Activated CD4-positive, CD25-positive, alpha-beta regulatory T cell (primary cell): ENCODE data around the gene PALD1.

Experiments used
- DNase-seq, 4 experiments: peaks; one replicate each; lab custom pipeline; 2025; lab: John Stamatoyannopoulos, UW

The PALD1 gene

DNA sequence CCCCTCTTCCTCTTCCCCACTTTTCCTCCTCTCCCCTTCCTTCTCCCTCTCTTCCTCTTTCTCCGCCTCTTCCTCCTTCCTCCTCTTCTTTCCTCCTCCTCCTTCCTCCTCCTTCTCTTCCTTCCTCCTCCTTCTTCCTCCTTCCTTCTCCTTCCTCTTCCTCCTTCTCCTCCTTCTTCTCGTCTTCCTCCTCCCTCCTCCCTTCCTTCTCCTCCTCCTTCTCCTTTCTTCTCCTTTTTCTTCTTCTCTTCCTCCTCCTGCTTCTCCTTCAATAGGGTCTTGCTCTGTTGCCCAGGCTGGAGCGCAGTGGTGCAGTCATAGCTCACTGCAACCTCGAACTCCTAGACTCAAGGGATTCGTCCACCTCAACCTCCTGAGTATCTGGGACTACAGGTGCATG lies 56.9 kb downstream of the PALD1 start:
- no peak for DNase-seq

- DNase-seq, result no peak
Measured at GRCh38 chr10:70536196-70536861, 57.8 kb downstream of the PALD1 start.

GRCh38 chr10:70537398-70538194 lies 59.0 kb downstream of the PALD1 start:
- no peak for DNase-seq

DNA sequence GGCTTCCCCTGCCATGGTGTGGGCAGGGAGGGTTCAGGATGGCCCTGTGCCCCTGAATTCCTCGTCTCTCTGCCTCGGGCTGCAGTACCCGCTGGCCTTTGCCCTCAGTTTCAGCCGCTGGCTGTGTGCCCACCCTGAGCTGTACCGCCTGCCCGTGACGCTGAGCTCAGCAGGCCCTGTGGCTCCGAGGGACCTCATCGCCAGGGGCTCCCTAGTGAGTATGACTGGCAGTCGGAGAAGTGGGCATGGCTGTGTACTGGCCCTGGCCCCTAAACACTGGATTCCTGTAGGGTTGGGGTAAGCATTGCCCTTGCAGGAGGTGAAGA lies 59.6 kb downstream of the PALD1 start:
- DNase-seq, result no peak

- no peak for DNase-seq
Measured at GRCh38 chr10:70538731-70539338, 60.3 kb downstream of the PALD1 start.

GRCh38 chr10:70539471-70539870 lies 60.9 kb downstream of the PALD1 start:
- no peak for DNase-seq

DNA sequence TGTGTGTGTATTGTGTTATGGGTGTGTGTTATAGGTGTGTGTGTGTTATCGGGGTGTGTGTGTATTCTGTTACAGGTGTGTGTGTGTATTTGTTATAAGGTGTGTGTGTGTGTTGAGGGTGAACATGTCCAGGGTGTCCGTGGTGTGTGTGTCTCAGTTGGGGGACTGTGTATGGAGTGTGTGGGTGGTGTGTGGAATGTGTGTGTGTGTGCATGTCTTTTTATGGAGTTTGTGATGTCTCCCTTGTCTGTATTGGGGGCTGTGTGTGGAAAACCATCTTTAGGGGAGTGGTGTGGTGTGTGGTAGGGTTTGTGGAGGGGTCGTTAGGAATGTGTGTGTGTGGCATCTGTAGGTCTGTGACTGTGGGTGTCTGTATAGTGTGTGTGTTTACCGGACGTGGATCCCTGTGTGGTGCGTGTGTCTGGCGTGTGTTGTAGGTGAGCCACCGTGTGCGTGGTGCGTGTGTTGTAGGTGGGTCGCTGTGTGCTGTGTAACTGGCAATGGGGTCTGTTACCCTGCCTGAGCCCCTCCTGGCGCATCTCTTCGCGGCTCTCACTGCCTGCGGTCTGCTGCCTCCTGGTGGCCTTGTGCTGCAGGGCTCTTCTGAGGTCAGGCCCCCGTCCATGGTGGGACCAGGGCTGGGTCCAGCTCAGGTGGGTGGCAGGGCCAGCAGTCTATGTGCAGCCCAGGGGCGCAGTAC lies 61.7 kb downstream of the PALD1 start:
- DNase-seq, result no peak

DNA sequence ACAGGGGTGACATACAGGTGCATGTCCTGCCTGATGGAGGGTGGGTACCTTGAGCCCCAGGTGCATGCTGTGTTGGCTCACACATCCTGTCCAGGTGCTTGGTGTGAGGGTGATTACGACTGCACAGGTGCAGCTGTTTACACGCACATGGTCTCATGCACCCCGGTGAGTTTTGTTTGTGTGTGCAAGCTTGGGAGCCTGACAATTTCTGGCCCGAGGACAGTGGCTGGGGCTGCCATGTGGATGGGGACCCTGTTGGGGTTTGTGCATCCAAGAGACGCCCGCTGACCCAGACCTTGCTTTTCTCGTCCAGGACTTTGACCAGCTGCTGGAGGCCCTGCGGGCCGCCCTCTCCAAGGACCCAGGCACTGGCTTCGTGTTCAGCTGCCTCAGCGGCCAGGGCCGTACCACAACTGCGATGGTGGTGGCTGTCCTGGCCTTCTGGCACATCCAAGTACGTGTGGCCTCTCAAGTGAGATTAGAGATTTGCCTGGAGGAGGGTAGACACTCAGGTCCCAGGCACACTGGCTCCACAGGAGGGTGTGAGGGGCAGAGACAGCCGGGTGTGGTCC lies 62.3 kb downstream of the PALD1 start:
- DNase-seq, result no peak

GRCh38 chr10:70541736-70542564 lies 63.4 kb downstream of the PALD1 start:
- DNase-seq, result no peak

GRCh38 chr10:70542565-70542938 lies 64.0 kb downstream of the PALD1 start:
- DNase-seq, result no peak

DNA sequence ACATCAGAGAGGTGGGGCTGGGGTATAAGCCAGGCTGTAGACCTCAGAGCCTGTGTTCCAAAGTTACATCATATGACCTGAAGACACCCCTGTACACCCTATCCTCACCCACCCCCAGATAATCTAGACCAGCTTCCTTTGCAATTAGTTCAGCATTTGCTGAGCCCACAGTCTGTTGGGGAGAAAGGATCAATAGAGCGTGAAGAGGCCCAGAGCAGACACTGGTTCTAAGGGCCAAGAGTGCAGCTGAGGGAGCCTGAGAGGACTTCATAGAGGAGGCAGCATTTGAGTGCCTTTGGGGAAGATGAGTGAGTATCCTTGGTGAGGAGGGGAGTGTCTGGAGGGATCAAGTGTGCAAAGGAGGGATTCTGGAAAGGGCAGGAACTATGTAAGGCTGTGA lies 65.3 kb downstream of the PALD1 start:
- no peak for DNase-seq

- DNase-seq, result no peak
Measured at GRCh38 chr10:70544431-70545340, 66.1 kb downstream of the PALD1 start.

GRCh38 chr10:70546584-70546983 lies 68.0 kb downstream of the PALD1 start:
- no peak for DNase-seq

DNA sequence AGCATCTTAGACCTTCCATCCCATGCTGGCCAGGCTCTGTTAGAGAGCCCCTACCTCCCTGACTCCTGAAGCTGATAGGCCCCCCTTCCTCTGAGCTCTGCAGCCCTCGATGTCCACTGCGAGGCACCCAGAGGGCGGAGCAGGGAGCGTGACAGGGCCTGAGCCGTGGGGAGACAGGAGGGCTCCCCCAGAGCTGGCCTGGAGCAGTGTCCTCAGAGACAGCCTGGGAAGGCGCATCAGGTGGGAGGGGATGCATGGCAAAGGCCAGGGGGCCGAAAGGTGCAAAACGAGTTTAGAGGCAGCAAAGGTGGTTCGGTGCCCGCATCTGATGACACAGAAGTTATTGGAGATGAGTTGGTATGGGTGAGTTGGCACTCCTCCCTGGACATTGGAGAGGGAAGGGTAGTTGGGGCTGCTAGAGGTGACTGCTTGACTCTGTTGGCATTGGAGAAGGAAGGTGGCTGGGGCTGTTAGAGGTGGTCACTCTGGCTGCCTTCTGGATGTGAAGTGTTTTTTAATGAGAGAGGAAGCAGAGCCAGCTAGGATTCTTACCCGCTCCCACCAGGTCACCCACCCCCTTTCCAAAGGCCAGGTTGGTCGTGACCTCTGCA lies 70.9 kb downstream of the PALD1 start:
- DNase-seq, result no peak

- peak; percentile 39 to 64 (median 56) for DNase-seq
Measured at GRCh38 chr10:70549962-70550458, 71.4 kb downstream of the PALD1 start.

GRCh38 chr10:70550459-70550858 lies 71.9 kb downstream of the PALD1 start:
- DNase-seq, result no peak

DNA sequence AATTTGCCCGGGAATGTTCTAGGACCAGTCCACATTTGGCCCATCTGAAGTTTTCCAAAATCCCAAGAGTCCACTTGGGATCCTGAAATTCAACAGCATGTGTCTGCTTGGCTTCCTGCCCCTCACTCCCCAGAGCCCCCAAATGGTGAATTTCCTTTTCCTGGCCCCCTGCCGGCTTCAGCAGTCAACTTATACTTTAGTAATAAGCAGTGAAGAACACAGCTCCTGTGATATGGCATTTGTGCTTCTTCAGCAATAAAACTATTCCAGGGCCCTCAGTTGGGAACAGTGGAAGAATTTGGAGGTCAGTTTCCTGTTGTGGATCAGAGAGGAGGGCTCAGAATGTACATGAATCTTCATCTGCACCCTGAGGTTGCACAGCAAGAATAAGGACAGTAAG lies 72.9 kb downstream of the PALD1 start:
- no peak for DNase-seq

GRCh38 chr10:70551971-70552422 lies 73.4 kb downstream of the PALD1 start:
- DNase-seq, result no peak

DNA sequence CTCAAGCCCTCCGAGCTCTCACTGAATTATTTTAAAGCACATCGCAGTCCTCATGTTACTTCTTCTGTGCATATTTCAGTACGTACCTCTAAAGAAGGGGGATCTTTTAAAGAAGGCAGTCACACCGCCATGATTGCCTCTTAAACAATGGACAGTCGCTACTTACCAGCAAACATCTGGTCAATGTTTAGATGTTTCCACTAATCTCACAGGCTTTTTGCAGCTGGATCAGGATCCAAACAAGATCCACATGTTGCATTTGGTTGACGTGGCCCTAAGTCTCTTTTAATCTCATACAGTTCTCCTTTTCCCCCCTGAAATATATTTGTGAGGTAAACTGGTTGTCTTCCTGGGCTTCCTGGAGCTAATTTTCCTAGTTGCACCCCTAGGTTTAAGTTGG lies 74.0 kb downstream of the PALD1 start:
- DNase-seq, result no peak

- DNase-seq, result no peak
Measured at GRCh38 chr10:70555371-70555770, 76.8 kb downstream of the PALD1 start.
